ENCODE data around the gene FNDC3A.
"Not testable (repeated sequence)": the region's sequence is repeated elsewhere in the genome, so short reads cannot be mapped to it uniquely, and the experiment has no call there.

FNDC3A gene

GRCh38 chr13:49108196-49108595 lies 132.5 kb downstream of the FNDC3A start:
- Histone ChIP-seq H3K9me3 (ENCODE audit: insufficient read depth, low read length) (no peaks in the 10 kb centered on the region), H3K4me1 (ENCODE audit: insufficient read depth, insufficient read length) (no peaks in the 10 kb centered on the region), H3K9ac (ENCODE audit: insufficient read length, low read depth) (no peak overlapping the region), H3K36me3 (ENCODE audit: insufficient read depth, insufficient read length, low read length) (no peaks in the 10 kb centered on the region), H3K4me3 (ENCODE audit: insufficient read length, low read depth) (no peak overlapping the region), H3K27me3 (ENCODE audit: insufficient read depth, insufficient read length) (no peaks in the 10 kb centered on the region)
- no peak for DNase-seq (ENCODE audit: low read depth, low spot score)
- TF ChIP-seq ZNF274 (IDR thresholded peaks at IDR 0.05; ENCODE audit: low read depth, low read length) = no peak
- no peak for TF ChIP-seq YY1 (IDR thresholded peaks at IDR 0.05; ENCODE audit: insufficient read depth, insufficient read length)
- TF ChIP-seq SUZ12 (IDR thresholded peaks at IDR 0.05; ENCODE audit: extremely low read depth, insufficient read depth, insufficient read length) = no peak

GRCh38 chr13:49110122-49110912 lies 134.6 kb downstream of the FNDC3A start:
- peak overlapping the region; percentile 29 for H3K4me3 ChIP-seq (ENCODE audit: insufficient read length, low read depth)
- H3K9ac ChIP-seq (ENCODE audit: insufficient read length, low read depth) = no peak overlapping the region
- H3K27me3 ChIP-seq (ENCODE audit: insufficient read depth, insufficient read length) = no peaks in the 10 kb centered on the region
- peak; percentile 68 for DNase-seq (ENCODE audit: low read depth, low spot score)
- no peaks in the 10 kb centered on the region for H3K4me1 ChIP-seq (ENCODE audit: insufficient read depth, insufficient read length)
- H3K36me3 ChIP-seq (ENCODE audit: insufficient read depth, insufficient read length, low read length) = no peaks in the 10 kb centered on the region
- no peaks in the 10 kb centered on the region for H3K9me3 ChIP-seq (ENCODE audit: insufficient read depth, low read length)
- TF ChIP-seq YY1 (IDR thresholded peaks at IDR 0.05; ENCODE audit: insufficient read depth, insufficient read length) (no peak), SUZ12 (IDR thresholded peaks at IDR 0.05; ENCODE audit: extremely low read depth, insufficient read depth, insufficient read length) (no peak), ZNF274 (IDR thresholded peaks at IDR 0.05; ENCODE audit: low read depth, low read length) (no peak)

GRCh38 chr13:49110913-49111170 lies 135.1 kb downstream of the FNDC3A start:
- no peaks in the 10 kb centered on the region for H3K36me3 ChIP-seq (ENCODE audit: insufficient read depth, insufficient read length, low read length)
- H3K4me1 ChIP-seq (ENCODE audit: insufficient read depth, insufficient read length) = no peaks in the 10 kb centered on the region
- no peak overlapping the region for H3K9ac ChIP-seq (ENCODE audit: insufficient read length, low read depth)
- no peaks in the 10 kb centered on the region for H3K27me3 ChIP-seq (ENCODE audit: insufficient read depth, insufficient read length)
- H3K4me3 ChIP-seq (ENCODE audit: insufficient read length, low read depth) = peak overlapping the region; percentile 29
- TF ChIP-seq YY1 (IDR thresholded peaks at IDR 0.05; ENCODE audit: insufficient read depth, insufficient read length) (no peak), ZNF274 (IDR thresholded peaks at IDR 0.05; ENCODE audit: low read depth, low read length) (no peak), SUZ12 (IDR thresholded peaks at IDR 0.05; ENCODE audit: extremely low read depth, insufficient read depth, insufficient read length) (no peak)
- H3K9me3 ChIP-seq (ENCODE audit: insufficient read depth, low read length) = no peaks in the 10 kb centered on the region
- no peak for DNase-seq (ENCODE audit: low read depth, low spot score)

- Histone ChIP-seq H3K4me3 (ENCODE audit: insufficient read length, low read depth) (no peak overlapping the region), H3K27me3 (ENCODE audit: insufficient read depth, insufficient read length) (no peaks in the 10 kb centered on the region), H3K9ac (ENCODE audit: insufficient read length, low read depth) (no peak overlapping the region), H3K36me3 (ENCODE audit: insufficient read depth, insufficient read length, low read length) (peaks cover 4% of the 10 kb centered on the region), H3K4me1 (ENCODE audit: insufficient read depth, insufficient read length) (no peaks in the 10 kb centered on the region), H3K9me3 (ENCODE audit: insufficient read depth, low read length) (no peaks in the 10 kb centered on the region)
- TF ChIP-seq SUZ12 (IDR thresholded peaks at IDR 0.05; ENCODE audit: extremely low read depth, insufficient read depth, insufficient read length) (no peak), ZNF274 (IDR thresholded peaks at IDR 0.05; ENCODE audit: low read depth, low read length) (no peak), YY1 (IDR thresholded peaks at IDR 0.05; ENCODE audit: insufficient read depth, insufficient read length) (no peak)
- peak; percentile 5 for DNase-seq (ENCODE audit: low read depth, low spot score)
Measured at GRCh38 chr13:49112782-49113525, 137.2 kb downstream of the FNDC3A start.

GRCh38 chr13:49113526-49114286 lies 138.0 kb downstream of the FNDC3A start:
- Histone ChIP-seq H3K4me3 (ENCODE audit: insufficient read length, low read depth) (no peak overlapping the region), H3K9me3 (ENCODE audit: insufficient read depth, low read length) (no peaks in the 10 kb centered on the region), H3K36me3 (ENCODE audit: insufficient read depth, insufficient read length, low read length) (peaks cover 4% of the 10 kb centered on the region), H3K9ac (ENCODE audit: insufficient read length, low read depth) (no peak overlapping the region), H3K4me1 (ENCODE audit: insufficient read depth, insufficient read length) (no peaks in the 10 kb centered on the region), H3K27me3 (ENCODE audit: insufficient read depth, insufficient read length) (no peaks in the 10 kb centered on the region)
- no peak for TF ChIP-seq ZNF274 (IDR thresholded peaks at IDR 0.05; ENCODE audit: low read depth, low read length)
- no peak for TF ChIP-seq SUZ12 (IDR thresholded peaks at IDR 0.05; ENCODE audit: extremely low read depth, insufficient read depth, insufficient read length)
- no peak for TF ChIP-seq YY1 (IDR thresholded peaks at IDR 0.05; ENCODE audit: insufficient read depth, insufficient read length)
- DNase-seq (ENCODE audit: low read depth, low spot score) = no peak

- peaks cover 4% of the 10 kb centered on the region for H3K36me3 ChIP-seq (ENCODE audit: insufficient read depth, insufficient read length, low read length)
- no peaks in the 10 kb centered on the region for H3K27me3 ChIP-seq (ENCODE audit: insufficient read depth, insufficient read length)
Measured at GRCh38 chr13:49116873-49117272, 141.2 kb downstream of the FNDC3A start.

GRCh38 chr13:49118455-49118854 lies 142.7 kb downstream of the FNDC3A start:
- not testable (repeated sequence) for H3K9me3 ChIP-seq (ENCODE audit: insufficient read depth, low read length); H3K9ac ChIP-seq (ENCODE audit: insufficient read length, low read depth); H3K4me1 ChIP-seq (ENCODE audit: insufficient read depth, insufficient read length); H3K36me3 ChIP-seq (ENCODE audit: insufficient read depth, insufficient read length, low read length); H3K27me3 ChIP-seq (ENCODE audit: insufficient read depth, insufficient read length); H3K4me3 ChIP-seq (ENCODE audit: insufficient read length, low read depth); DNase-seq (ENCODE audit: low read depth, low spot score)

More at GRCh38 chr13:49116873-49117272, 141.2 kb downstream of the FNDC3A start:
- TF ChIP-seq SUZ12 (IDR thresholded peaks at IDR 0.05; ENCODE audit: extremely low read depth, insufficient read depth, insufficient read length) (no peak), ZNF274 (IDR thresholded peaks at IDR 0.05; ENCODE audit: low read depth, low read length) (no peak), YY1 (IDR thresholded peaks at IDR 0.05; ENCODE audit: insufficient read depth, insufficient read length) (no peak)
- Histone ChIP-seq H3K9ac (ENCODE audit: insufficient read length, low read depth) (no peak overlapping the region), H3K4me3 (ENCODE audit: insufficient read length, low read depth) (no peak overlapping the region), H3K9me3 (ENCODE audit: insufficient read depth, low read length) (no peaks in the 10 kb centered on the region), H3K4me1 (ENCODE audit: insufficient read depth, insufficient read length) (no peaks in the 10 kb centered on the region)
- DNase-seq (ENCODE audit: low read depth, low spot score) = no peak

Data from NT2/D1 (cell line).